Stomach (tissue), 9 donors: Measurements from ENCODE around the gene SLC12A3. TPM values are rescaled to one million over a fixed set of nuclear protein-coding genes. Genes with fewer than 3 reads are reported as not detected.
A peak's percentile ranks its signal among the peaks of the same experiment; 100 is the strongest.

ENCODE experiments used
- DNase-seq, 2 donors: peaks; one replicate each; pipeline versions ENCODE4 v3.0.0 to v3.0.0-alpha.2; 2013 to 2019
- H3K27ac ChIP-seq, 5 donors: fragments of 200-600 bp in 4 of 5; sonication (generic) in 4 of 5; one replicate each; pipeline ENCODE4 v1.5.1; 2013 to 2019; ENCODE audit warnings: mild to moderate bottlenecking in 1 of 5, moderate library complexity in 1 of 5
- H3K27me3 ChIP-seq, 3 donors: fragments of 200-600 bp; sonication (generic); one replicate each; pipeline ENCODE4 v1.5.1; 2017 to 2019; ENCODE audit warnings: mixed run types in 1 of 3
- H3K36me3 ChIP-seq, 4 donors: fragments of 200-600 bp; sonication (generic); 1 replicate in 3 of 4; 2 replicates in 1 of 4; pipeline ENCODE4 v1.5.1; 2016 to 2019
- H3K4me1 ChIP-seq, 4 donors: fragments of 200-600 bp; sonication (generic); one replicate each; pipeline ENCODE4 v1.5.1; 2016 to 2019
- H3K4me3 ChIP-seq, 4 donors: fragments of 200-600 bp; sonication (generic) in 3 of 4; one replicate each; pipeline ENCODE4 v1.5.1; 2016 to 2019; ENCODE audit warnings: mild to moderate bottlenecking in 1 of 4
- H3K9me3 ChIP-seq, 4 donors: fragments of 200-600 bp; sonication (generic); one replicate each; pipeline ENCODE4 v1.5.1; 2016 to 2019
- CTCF ChIP-seq, 7 experiments: fragments of 450-650 bp in 4 of 7; fragments of 200-600 bp in 3 of 7; sonication (generic) in 3 of 7; IDR thresholded peaks; one replicate each; pipeline ENCODE4 v1.5.1; 2016 to 2019; ENCODE audit warnings: antibody characterized with exemption in 7 of 7, control low read depth in 2 of 7, mild to moderate bottlenecking in 1 of 7
- EP300 ChIP-seq: sonication (generic); formaldehyde crosslinking; IDR thresholded peaks from one replicate; pipeline ENCODE4 v1.6.1; 2017; ENCODE audit warnings: antibody characterized with exemption
- POLR2A ChIP-seq, 4 donors: fragments of 450-650 bp; IDR thresholded peaks; one replicate each; pipeline ENCODE4 v1.6.1; 2016; ENCODE audit warnings: antibody characterized with exemption in 4 of 4, control low read depth in 2 of 4, mild to moderate bottlenecking in 1 of 4, moderate library complexity in 1 of 4
- POLR2AphosphoS5 ChIP-seq, 3 donors: sonication (generic); formaldehyde crosslinking; IDR thresholded peaks; one replicate each; pipeline ENCODE4 v1.6.1; 2016; ENCODE audit warnings: antibody characterized with exemption in 3 of 3
- WGBS, 5 donors: extraction: QIAGEN DNeasy Blood & Tissue Kit in 3 of 5; methylation state at CpG; one replicate each; pipeline versions ENCODE4 v1.1.5 to v1.1.7; 2013 to 2018; 5-methylcytosine and 5-hydroxymethylcytosine counted together
- intact Hi-C: fragments of 100-400 bp; cut with DNase I; formaldehyde crosslinking; loops from one replicate; pipeline ENCODE4 v1.15.1; 2023; ENCODE audit warnings: low total_unique reads
- polyA plus RNA-seq, 3 donors: library from polyadenylated mRNA; stranded (reverse); fragments of 200-250 nt; gene quantifications; one replicate each; pipeline ENCODE4 v1.2.3, GENCODE V29; 2013
- total RNA-seq, 5 donors: library from RNA; depleted of rRNA; stranded (reverse); fragments of >200 nt; gene quantifications; one replicate each; pipeline versions ENCODE4 v1.1.0 to v1.2.3, GENCODE V29; 2014 to 2016
- donor health status: healthy with polysubstance abuse.
- donor health status: Bipolar disorder and iron deficiency.
- donor health status: healthy.

The SLC12A3 gene
- total and polyA plus RNA-seq, 8 donors: 0.10 to 0.12 TPM; not detected in 6

GRCh38 chr16:56835320-56835719 lies 29.7 kb upstream of the SLC12A3 start:
- TF ChIP-seq CTCF (IDR thresholded peaks at IDR 0.05) (no peak), POLR2A (IDR thresholded peaks at IDR 0.05) (no peak), EP300 (no peak), POLR2AphosphoS5 (IDR thresholded peaks at IDR 0.05) (no peak)
- H3K27ac ChIP-seq: no peak overlapping the region
- H3K4me3 ChIP-seq: no peak overlapping the region
- H3K4me1 ChIP-seq: no peaks in the 10 kb centered on the region
- intact Hi-C loops: no loop called here
- WGBS, 5 donors: 79 to 93% (median 83%) methylated on average over 2 of the region's 2 CpGs
- H3K27me3 ChIP-seq: no peaks in the 10 kb centered on the region
- H3K36me3 ChIP-seq: peaks cover 40 to 99% (median 98%) of the 10 kb centered on the region in 4 donors
- no peaks in the 10 kb centered on the region for H3K9me3 ChIP-seq
- no peak for DNase-seq

- Histone ChIP-seq H3K27ac (no peak overlapping the region), H3K36me3 (peaks cover 38 to 99% (median 98%) of the 10 kb centered on the region in 4 donors), H3K9me3 (no peaks in the 10 kb centered on the region), H3K4me3 (no peak overlapping the region), H3K4me1 (no peaks in the 10 kb centered on the region), H3K27me3 (no peaks in the 10 kb centered on the region)
- 68 to 74% (median 70%) methylated on average over 5 of the region's 5 CpGs for WGBS, 5 donors
- intact Hi-C loops: no loop called here
- TF ChIP-seq POLR2A (IDR thresholded peaks at IDR 0.05): no peak
- TF ChIP-seq EP300: no peak
- TF ChIP-seq CTCF (IDR thresholded peaks at IDR 0.05): no peak
- no peak for TF ChIP-seq POLR2AphosphoS5 (IDR thresholded peaks at IDR 0.05)
- DNase-seq: no peak
These were observed 28.4 kb upstream of the SLC12A3 start for GRCh38 chr16:56836410-56837230.

GRCh38 chr16:56838622-56839337 lies 26.2 kb upstream of the SLC12A3 start:
- WGBS, 5 donors: 84 to 88% (median 87%) methylated on average over 9 of the region's 9 CpGs
- DNase-seq: no peak
- Histone ChIP-seq H3K4me3 (no peak overlapping the region), H3K4me1 (no peaks in the 10 kb centered on the region), H3K27ac (no peak overlapping the region), H3K9me3 (no peaks in the 10 kb centered on the region), H3K36me3 (peaks cover 37 to 99% (median 98%) of the 10 kb centered on the region in 4 donors), H3K27me3 (no peaks in the 10 kb centered on the region)
- intact Hi-C loops: no loop called here
- no peak for TF ChIP-seq CTCF (IDR thresholded peaks at IDR 0.05)
- no peak for TF ChIP-seq EP300
- no peak for TF ChIP-seq POLR2A (IDR thresholded peaks at IDR 0.05)
- TF ChIP-seq POLR2AphosphoS5 (IDR thresholded peaks at IDR 0.05): no peak

GRCh38 chr16:56841233-56841632 lies 23.8 kb upstream of the SLC12A3 start:
- no peak for TF ChIP-seq POLR2A (IDR thresholded peaks at IDR 0.05)
- TF ChIP-seq POLR2AphosphoS5 (IDR thresholded peaks at IDR 0.05): no peak
- TF ChIP-seq CTCF (IDR thresholded peaks at IDR 0.05): no peak
- TF ChIP-seq EP300: no peak
- H3K27ac ChIP-seq: peak overlapping the region in 1 of 5 donors; percentile 8
- intact Hi-C loops: no loop called here
- H3K9me3 ChIP-seq: no peaks in the 10 kb centered on the region
- no peaks in the 10 kb centered on the region for H3K27me3 ChIP-seq
- DNase-seq: no peak
- peaks cover 34 to 96% (median 94%) of the 10 kb centered on the region in 4 donors for H3K36me3 ChIP-seq
- no peak overlapping the region for H3K4me3 ChIP-seq
- no peaks in the 10 kb centered on the region for H3K4me1 ChIP-seq
- 94 to 97% (median 95%) methylated on average over 2 of the region's 2 CpGs for WGBS, 5 donors
